Testis (tissue), 2 donors: ENCODE data around the gene NELL1.

ENCODE experiments used
- POLR2A ChIP-seq: fragments of 450-650 bp; IDR thresholded peaks from one replicate; pipeline ENCODE4 v1.6.1; 2017; ENCODE audit warnings: antibody characterized with exemption, mild to moderate bottlenecking, moderate library complexity
- TF ChIP-seq, protein P1 (sequence below), 3 experiments: fragments of 450-650 bp in 2 of 3; fragments of 200-600 bp in 1 of 3; sonication (generic) in 1 of 3; IDR thresholded peaks; one replicate each; pipeline ENCODE4 v1.5.1; 2016 to 2019; ENCODE audit warnings: antibody characterized with exemption in 3 of 3, mild to moderate bottlenecking in 2 of 3, moderate library complexity in 1 of 3

DNA sequence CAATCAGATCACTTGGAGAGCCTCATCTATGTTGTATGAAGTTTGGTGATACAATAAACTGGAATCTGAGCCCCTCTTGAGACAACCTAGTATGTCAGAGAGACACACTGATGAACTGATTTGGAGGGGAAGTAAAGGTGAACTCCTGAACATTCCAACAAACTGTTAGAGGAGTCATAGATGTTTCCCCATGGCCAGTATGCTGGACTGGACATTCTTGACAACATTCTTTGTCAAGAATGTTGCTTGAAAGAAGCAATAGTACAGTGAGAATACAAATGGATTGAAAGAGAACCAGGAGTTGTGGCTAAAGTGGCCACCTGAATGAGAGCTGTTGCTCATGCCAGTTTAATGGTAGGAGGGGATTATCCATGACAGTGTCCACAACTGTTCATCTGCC is 588.1 kb downstream of the NELL1 start:
- TF ChIP-seq, protein P1, sequence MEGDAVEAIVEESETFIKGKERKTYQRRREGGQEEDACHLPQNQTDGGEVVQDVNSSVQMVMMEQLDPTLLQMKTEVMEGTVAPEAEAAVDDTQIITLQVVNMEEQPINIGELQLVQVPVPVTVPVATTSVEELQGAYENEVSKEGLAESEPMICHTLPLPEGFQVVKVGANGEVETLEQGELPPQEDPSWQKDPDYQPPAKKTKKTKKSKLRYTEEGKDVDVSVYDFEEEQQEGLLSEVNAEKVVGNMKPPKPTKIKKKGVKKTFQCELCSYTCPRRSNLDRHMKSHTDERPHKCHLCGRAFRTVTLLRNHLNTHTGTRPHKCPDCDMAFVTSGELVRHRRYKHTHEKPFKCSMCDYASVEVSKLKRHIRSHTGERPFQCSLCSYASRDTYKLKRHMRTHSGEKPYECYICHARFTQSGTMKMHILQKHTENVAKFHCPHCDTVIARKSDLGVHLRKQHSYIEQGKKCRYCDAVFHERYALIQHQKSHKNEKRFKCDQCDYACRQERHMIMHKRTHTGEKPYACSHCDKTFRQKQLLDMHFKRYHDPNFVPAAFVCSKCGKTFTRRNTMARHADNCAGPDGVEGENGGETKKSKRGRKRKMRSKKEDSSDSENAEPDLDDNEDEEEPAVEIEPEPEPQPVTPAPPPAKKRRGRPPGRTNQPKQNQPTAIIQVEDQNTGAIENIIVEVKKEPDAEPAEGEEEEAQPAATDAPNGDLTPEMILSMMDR (IDR thresholded peaks at IDR 0.05) = no peak
- no peak for TF ChIP-seq POLR2A
